IMR-90 (cell line): ENCODE data around the gene ACADS. TPM values are rescaled to one million over a fixed set of nuclear protein-coding genes. Genes with fewer than 3 reads are reported as not detected.
A peak's percentile ranks its signal among the peaks of the same experiment; 100 is the strongest.

Experiments
- ATAC-seq: fragments of 200-7000 bp; cut with Tn5 transposase; 2 replicates; pipeline ENCODE4 v1.9.1; 2020; ENCODE audit warnings: low read depth, mild to moderate bottlenecking, moderate library complexity
- BruUV-seq: library from RNA; stranded (reverse); fragments of 400-500 nt; replicated peaks from 2 replicates; lab custom pipeline; 2021; lab: Mats Ljungman, UMichigan
- CTCF ChIA-PET: fragments of 300-600 bp; formaldehyde crosslinking; extraction: SDS; loops from one replicate; lab custom pipeline; 2021; ENCODE audit warnings: antibody characterized with exemption; lab: Yijun Ruan, JAX
- POLR2A ChIA-PET: fragments of 300-600 bp; sonication (Branson Sonifier 250); formaldehyde crosslinking; loops from one replicate; lab custom pipeline; 2022; ENCODE audit warnings: antibody characterized with exemption; ENCODE audit not compliant: unreplicated experiment; lab: Charles Lee
- DNase-seq: peaks from one replicate; pipeline ENCODE4 v3.0.0; 2013
- H2AFZ ChIP-seq: replicated peaks from 2 replicates; pipeline ENCODE3; 2013; ENCODE audit warnings: low read length, mild to moderate bottlenecking; ENCODE audit not compliant: poor library complexity
- H2AK5ac ChIP-seq: 2 replicates; pipeline ENCODE4 v1.6.1; 2013; ENCODE audit warnings: low read depth, low read length, inconsistent platforms
- H2AK9ac ChIP-seq: replicated peaks from 2 replicates; pipeline ENCODE3; 2013; ENCODE audit warnings: mild to moderate bottlenecking, low read depth, low read length, moderate library complexity; ENCODE audit not compliant: poor library complexity
- H2BK120ac ChIP-seq: 2 replicates; pipeline ENCODE4 v1.6.1; 2013; ENCODE audit warnings: low read depth, low read length, inconsistent platforms
- H2BK15ac ChIP-seq: 3 replicates; pipeline ENCODE4 v1.6.1; 2013; ENCODE audit warnings: low read depth, low read length, inconsistent platforms
- H2BK20ac ChIP-seq: 2 replicates; pipeline ENCODE4 v1.6.1; 2013; ENCODE audit warnings: low read depth, mild to moderate bottlenecking, inconsistent platforms, low read length, moderate library complexity
- H2BK5ac ChIP-seq: 2 replicates; pipeline ENCODE4 v1.6.1; 2013; ENCODE audit warnings: mild to moderate bottlenecking, low read depth, low read length, inconsistent platforms; ENCODE audit not compliant: poor library complexity, severe bottlenecking
- H3K14ac ChIP-seq: replicated peaks from 2 replicates; pipeline ENCODE4 v1.6.1; 2013; ENCODE audit warnings: low read depth, low read length, inconsistent platforms
- H3K18ac ChIP-seq: 2 replicates; pipeline ENCODE4 v1.6.1; 2013; ENCODE audit warnings: low read depth, low read length, control low read depth
- H3K23ac ChIP-seq: 2 replicates; pipeline ENCODE4 v1.6.1; 2013; ENCODE audit warnings: low read depth, low read length, inconsistent platforms
- H3K27ac ChIP-seq: 2 replicates; pipeline ENCODE4 v1.5.1; 2013; ENCODE audit warnings: mild to moderate bottlenecking, control low read depth, low read length; ENCODE audit not compliant: insufficient read depth
- H3K27me3 ChIP-seq: 2 replicates; pipeline ENCODE4 v1.6.1; 2013; ENCODE audit warnings: low read length; ENCODE audit not compliant: control insufficient read depth, insufficient read depth
- H3K36me3 ChIP-seq: 2 replicates; pipeline ENCODE4 v1.6.1; 2013; ENCODE audit warnings: low read length, mixed read lengths; ENCODE audit not compliant: control insufficient read depth, insufficient read depth
- H3K4ac ChIP-seq: 2 replicates; pipeline ENCODE4 v1.6.1; 2013; ENCODE audit warnings: low read depth, low read length, inconsistent platforms
- H3K4me1 ChIP-seq: 2 replicates; pipeline ENCODE4 v1.6.1; 2013; ENCODE audit warnings: low read length, mixed read lengths; ENCODE audit not compliant: control insufficient read depth, insufficient read depth
- H3K4me2 ChIP-seq: 2 replicates; pipeline ENCODE4 v1.6.1; 2013; ENCODE audit warnings: low read depth, mild to moderate bottlenecking, control low read depth, low read length, moderate library complexity
- H3K4me3 ChIP-seq: 2 replicates; pipeline ENCODE4 v1.5.1; 2013; ENCODE audit warnings: low read depth, mild to moderate bottlenecking, control low read depth, low read length, moderate library complexity; ENCODE audit not compliant: insufficient read depth
- H3K56ac ChIP-seq: 2 replicates; pipeline ENCODE4 v1.6.1; 2013; ENCODE audit warnings: low read length, inconsistent platforms; ENCODE audit not compliant: insufficient read depth; ENCODE audit errors: extremely low read depth
- H3K79me1 ChIP-seq, 2 experiments: 2 replicates each; pipeline ENCODE4 v1.6.1; 2013; ENCODE audit warnings: low read length in 2 of 2, inconsistent platforms in 1 of 2, low read depth in 1 of 2
- H3K9ac ChIP-seq: 2 replicates; pipeline ENCODE4 v1.6.1; 2013; ENCODE audit warnings: low read depth, low read length, control low read depth
- H3K9me1 ChIP-seq: 2 replicates; pipeline ENCODE4 v1.6.1; 2013; ENCODE audit warnings: low read length, inconsistent platforms; ENCODE audit not compliant: insufficient read depth
- H3K9me3 ChIP-seq: 2 replicates; pipeline ENCODE4 v1.6.1; 2013; ENCODE audit warnings: low read length; ENCODE audit not compliant: control insufficient read depth, insufficient read depth
- H4K20me1 ChIP-seq: 2 replicates; pipeline ENCODE4 v1.6.1; 2013; ENCODE audit warnings: low read length, inconsistent platforms; ENCODE audit not compliant: insufficient read depth
- H4K5ac ChIP-seq: 2 replicates; pipeline ENCODE4 v1.6.1; 2013; ENCODE audit warnings: mild to moderate bottlenecking, low read depth, low read length, control low read depth
- H4K8ac ChIP-seq, 2 experiments: 2 replicates each; pipeline ENCODE4 v1.6.1; 2013; ENCODE audit warnings: low read depth in 2 of 2, low read length in 2 of 2, control low read depth in 1 of 2, inconsistent platforms in 1 of 2
- H4K91ac ChIP-seq: 2 replicates; pipeline ENCODE4 v1.6.1; 2013; ENCODE audit warnings: low read depth, low read length, inconsistent platforms; ENCODE audit not compliant: insufficient read depth
- BHLHE40 ChIP-seq: fragments of 150-350 bp; IDR thresholded peaks from 2 replicates; pipeline ENCODE4 v1.6.1; 2016; ENCODE audit warnings: mild to moderate bottlenecking, low read depth, low read length
- CEBPB ChIP-seq: IDR thresholded peaks from 2 replicates; pipeline ENCODE4 v1.6.1; 2012; ENCODE audit warnings: low read depth, low read length, improper control_type of control experiment
- CHD1 ChIP-seq: IDR thresholded peaks from 2 replicates; pipeline ENCODE4 v1.6.1; 2012; ENCODE audit warnings: low read depth, low read length, improper control_type of control experiment
- FOS ChIP-seq: fragments of 150-350 bp; IDR thresholded peaks from 2 replicates; pipeline ENCODE4 v1.6.1; 2016; ENCODE audit warnings: low read depth, low read length
- MAFK ChIP-seq: IDR thresholded peaks from 2 replicates; pipeline ENCODE4 v1.6.1; 2012; ENCODE audit warnings: low read depth, low read length, improper control_type of control experiment
- MAZ ChIP-seq: IDR thresholded peaks from 2 replicates; pipeline ENCODE4 v1.6.1; 2012; ENCODE audit warnings: low read depth, mild to moderate bottlenecking, low read length, improper control_type of control experiment, moderate library complexity, borderline replicate concordance
- MXI1 ChIP-seq: IDR thresholded peaks from 2 replicates; pipeline ENCODE4 v1.6.1; 2012; ENCODE audit warnings: low read depth, mild to moderate bottlenecking, low read length, moderate library complexity, borderline replicate concordance
- NFE2L2 ChIP-seq: fragments of 150-350 bp; IDR thresholded peaks from 2 replicates; pipeline ENCODE4 v1.6.1; 2016; ENCODE audit warnings: low read depth, mild to moderate bottlenecking, low read length
- POLR2A ChIP-seq: IDR thresholded peaks from 2 replicates; pipeline ENCODE4 v1.6.1; 2012; ENCODE audit warnings: mild to moderate bottlenecking, low read depth, low read length
- RCOR1 ChIP-seq: IDR thresholded peaks from 2 replicates; pipeline ENCODE4 v1.6.1; 2012; ENCODE audit warnings: mild to moderate bottlenecking, low read length, improper control_type of control experiment; ENCODE audit not compliant: insufficient replicate concordance
- WGBS, 2 experiments: methylation state at CpG; one replicate each; pipeline versions ENCODE4 v1.1.5 to v1.1.7; 2013; ENCODE audit warnings: missing lambda C conversion rate in 2 of 2; ENCODE audit not compliant: insufficient read length in 1 of 2; ENCODE audit errors: extremely low coverage in 2 of 2; 5-methylcytosine and 5-hydroxymethylcytosine counted together
- dilution Hi-C: fragments of 300-500 bp; cut with HindIII; formaldehyde crosslinking; loops from one replicate; pipeline ENCODE4 v1.14.3; 2018; ENCODE audit warnings: low sequenced_read_pairs; ENCODE audit not compliant: unreplicated experiment
- in situ Hi-C: fragments of 300-500 bp; cut with MboI; formaldehyde crosslinking; loops from 3 replicates; pipeline ENCODE4 v1.14.3; 2019; ENCODE audit warnings: low sequenced_read_pairs, inconsistent platforms, mixed read lengths
- intact Hi-C: fragments of 100-400 bp; cut with micrococcal nuclease; formaldehyde crosslinking; loops from 2 replicates; pipeline ENCODE4 v1.10.0; 2022
- polyA plus RNA-seq, 3 experiments: library from polyadenylated mRNA; depleted of rRNA; stranded (reverse); fragments of >200 nt; gene quantifications; 2 replicates each; pipeline ENCODE4 v1.2.3, GENCODE V29; 2012; ENCODE audit warnings: low replicate concordance in 1 of 3
- total RNA-seq: library from RNA; depleted of rRNA; stranded (reverse); fragments of >200 nt; gene quantifications from 2 replicates; pipeline ENCODE4 v1.2.3, GENCODE V29; 2012
- TF ChIP-seq, protein P1 (sequence below): conservative IDR thresholded peaks from 2 replicates; pipeline ENCODE4 v1.5.1; 2012; ENCODE audit warnings: mild to moderate bottlenecking, low read depth, low read length, improper control_type of control experiment
- TF ChIP-seq, protein P2 (sequence below): fragments of 150-350 bp; IDR thresholded peaks from 2 replicates; pipeline ENCODE4 v1.6.1; 2017; ENCODE audit warnings: mild to moderate bottlenecking, antibody characterized with exemption, low read length, low read depth
- TF ChIP-seq, protein P3 (sequence below): fragments of 150-350 bp; IDR thresholded peaks from 2 replicates; pipeline ENCODE4 v1.6.1; 2016; ENCODE audit warnings: low read depth, mild to moderate bottlenecking, low read length, moderate library complexity, borderline replicate concordance

ACADS gene
- total and polyA plus RNA-seq, 2 of the 4 experiments (the other 2 are of a cell fraction) = 2.9 to 5.5 TPM

DNA sequence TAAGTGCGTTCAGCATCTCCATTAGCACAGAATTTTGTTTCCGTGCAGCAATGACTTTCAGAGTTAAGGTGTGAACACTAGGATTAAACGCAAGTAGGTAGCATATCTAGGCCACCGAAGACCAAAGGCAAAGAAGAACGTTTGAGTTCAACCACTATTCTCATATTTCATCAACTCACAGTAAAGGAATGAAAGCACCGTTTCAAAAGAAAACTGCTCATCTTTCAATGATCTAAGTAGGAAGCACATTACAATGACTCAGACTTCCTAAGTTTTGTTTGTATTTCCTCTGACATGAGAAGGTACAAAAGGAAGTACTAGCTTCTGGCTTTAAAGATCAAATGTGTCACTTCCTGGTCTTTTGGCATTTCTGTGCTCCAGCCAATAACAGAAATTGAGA, 57.6 kb downstream of the ACADS start:
- Histone ChIP-seq H3K36me3 (peaks cover 10% of the 10 kb centered on the region), H3K18ac (no peak overlapping the region), H3K9ac (no peak overlapping the region), H3K56ac (no peak overlapping the region), H3K23ac (no peak overlapping the region), H2BK20ac (no peak overlapping the region), H2BK5ac (peak overlapping the region; percentile 35), H4K8ac (peak overlapping the region in 1 of 2 experiments; percentile 20; a peak in 1 of 4 replicates), H3K4me3 (no peak overlapping the region), H2BK120ac (peak overlapping the region; percentile 5; the same call in 1 of the 2 replicates), H4K20me1 (no peaks in the 10 kb centered on the region; the same call in 1 of the 2 replicates), H3K79me1 (peaks cover 6 to 11% of the 10 kb centered on the region in 2 experiments; a peak in 3 of 4 replicates), H3K9me1 (no peaks in the 10 kb centered on the region; the same call in 1 of the 2 replicates), H3K27me3 (no peaks in the 10 kb centered on the region), H2AK9ac (no peak overlapping the region), H3K4ac (no peak overlapping the region), H3K9me3 (no peaks in the 10 kb centered on the region), H4K91ac (no peak overlapping the region), H2AK5ac (no peak overlapping the region), H2BK15ac (no peak overlapping the region), H3K4me2 (peak overlapping the region; percentile 51; the same call in 1 of the 2 replicates), H3K14ac (0 out of 2 replicates have a peak overlapping the region, but pooled peaks have one; percentile 14), H3K4me1 (peaks cover 4% of the 10 kb centered on the region; the same call in 1 of the 2 replicates), H3K27ac (no peak overlapping the region), H4K5ac (no peak overlapping the region), H2AFZ (no peak overlapping the region)
- no peak for TF ChIP-seq BHLHE40
- TF ChIP-seq, protein P1, sequence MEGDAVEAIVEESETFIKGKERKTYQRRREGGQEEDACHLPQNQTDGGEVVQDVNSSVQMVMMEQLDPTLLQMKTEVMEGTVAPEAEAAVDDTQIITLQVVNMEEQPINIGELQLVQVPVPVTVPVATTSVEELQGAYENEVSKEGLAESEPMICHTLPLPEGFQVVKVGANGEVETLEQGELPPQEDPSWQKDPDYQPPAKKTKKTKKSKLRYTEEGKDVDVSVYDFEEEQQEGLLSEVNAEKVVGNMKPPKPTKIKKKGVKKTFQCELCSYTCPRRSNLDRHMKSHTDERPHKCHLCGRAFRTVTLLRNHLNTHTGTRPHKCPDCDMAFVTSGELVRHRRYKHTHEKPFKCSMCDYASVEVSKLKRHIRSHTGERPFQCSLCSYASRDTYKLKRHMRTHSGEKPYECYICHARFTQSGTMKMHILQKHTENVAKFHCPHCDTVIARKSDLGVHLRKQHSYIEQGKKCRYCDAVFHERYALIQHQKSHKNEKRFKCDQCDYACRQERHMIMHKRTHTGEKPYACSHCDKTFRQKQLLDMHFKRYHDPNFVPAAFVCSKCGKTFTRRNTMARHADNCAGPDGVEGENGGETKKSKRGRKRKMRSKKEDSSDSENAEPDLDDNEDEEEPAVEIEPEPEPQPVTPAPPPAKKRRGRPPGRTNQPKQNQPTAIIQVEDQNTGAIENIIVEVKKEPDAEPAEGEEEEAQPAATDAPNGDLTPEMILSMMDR = no peak
- TF ChIP-seq POLR2A = no peak
- TF ChIP-seq, protein P2, sequence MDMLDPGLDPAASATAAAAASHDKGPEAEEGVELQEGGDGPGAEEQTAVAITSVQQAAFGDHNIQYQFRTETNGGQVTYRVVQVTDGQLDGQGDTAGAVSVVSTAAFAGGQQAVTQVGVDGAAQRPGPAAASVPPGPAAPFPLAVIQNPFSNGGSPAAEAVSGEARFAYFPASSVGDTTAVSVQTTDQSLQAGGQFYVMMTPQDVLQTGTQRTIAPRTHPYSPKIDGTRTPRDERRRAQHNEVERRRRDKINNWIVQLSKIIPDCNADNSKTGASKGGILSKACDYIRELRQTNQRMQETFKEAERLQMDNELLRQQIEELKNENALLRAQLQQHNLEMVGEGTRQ = no peak
- no peak for TF ChIP-seq RCOR1
- TF ChIP-seq MXI1 = no peak
- TF ChIP-seq CHD1 = no peak
- TF ChIP-seq CEBPB = no peak
- no peak for TF ChIP-seq FOS
- TF ChIP-seq NFE2L2 = no peak
- no peak for TF ChIP-seq MAZ
- TF ChIP-seq, protein P3, sequence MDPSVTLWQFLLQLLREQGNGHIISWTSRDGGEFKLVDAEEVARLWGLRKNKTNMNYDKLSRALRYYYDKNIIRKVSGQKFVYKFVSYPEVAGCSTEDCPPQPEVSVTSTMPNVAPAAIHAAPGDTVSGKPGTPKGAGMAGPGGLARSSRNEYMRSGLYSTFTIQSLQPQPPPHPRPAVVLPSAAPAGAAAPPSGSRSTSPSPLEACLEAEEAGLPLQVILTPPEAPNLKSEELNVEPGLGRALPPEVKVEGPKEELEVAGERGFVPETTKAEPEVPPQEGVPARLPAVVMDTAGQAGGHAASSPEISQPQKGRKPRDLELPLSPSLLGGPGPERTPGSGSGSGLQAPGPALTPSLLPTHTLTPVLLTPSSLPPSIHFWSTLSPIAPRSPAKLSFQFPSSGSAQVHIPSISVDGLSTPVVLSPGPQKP = no peak
- no peak for TF ChIP-seq MAFK
- 73% methylated on average over 3 of the region's 6 CpGs; no CpG with 5 or more reads in 1 of the 2 experiments for WGBS, 2 experiments
- BruUV-seq = no TSS peak
- in situ Hi-C loops (no loop called here), dilution Hi-C loops (no loop called here), intact Hi-C loops (no loop called here)
- ChIA-PET CTCF (no interaction called here), POLR2A (no interaction called here)
- peak; percentile 75 for ATAC-seq
- DNase-seq = peak; percentile 87
